ENCODE data around the gene BMI1. TPM values are rescaled to one million over a fixed set of nuclear protein-coding genes. Genes with fewer than 3 reads are reported as not detected.

BMI1 gene
- total RNA-seq, 2 experiments from 2014 or later = 26.2 to 26.4 TPM

DNA sequence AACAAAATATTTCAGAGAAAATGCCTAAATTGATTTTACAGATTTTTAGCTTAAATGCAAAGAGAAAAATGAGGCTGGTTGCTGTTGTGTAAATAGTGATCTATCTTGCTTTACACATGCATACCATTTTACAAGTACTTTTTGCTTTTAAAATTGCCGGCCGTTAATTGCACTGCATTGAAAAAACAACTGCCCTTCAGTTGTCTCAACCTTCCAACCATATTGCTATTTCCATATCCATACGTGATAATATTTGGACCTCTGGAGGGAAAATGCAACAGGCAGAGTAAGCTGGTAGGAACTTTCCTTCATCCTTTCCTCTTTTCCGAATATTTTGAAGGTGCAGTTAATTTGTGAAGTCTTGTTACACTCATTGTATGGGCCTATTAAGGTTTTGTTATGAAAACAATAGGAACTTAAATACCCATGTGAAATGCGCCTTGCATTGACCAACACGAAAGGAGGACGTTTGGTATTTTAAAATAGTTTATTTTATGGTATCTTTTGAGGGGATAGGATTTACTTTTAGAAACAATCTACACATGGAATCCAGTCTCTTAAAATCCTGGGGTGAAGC lies 11.3 kb downstream of the BMI1 start:
- H3K27me3 Mint-ChIP-seq (ENCODE audit: low read depth) = peaks cover 23% of the 10 kb centered on the region
- peak overlapping the region; percentile 78 for H3K27ac Mint-ChIP-seq
- H3K36me3 Mint-ChIP-seq (ENCODE audit: low read depth) = peaks cover 30% of the 10 kb centered on the region
- DNase-seq = no peak
- H3K9me3 Mint-ChIP-seq (ENCODE audit: insufficient read depth) = no peaks in the 10 kb centered on the region
- H3K4me1 Mint-ChIP-seq (ENCODE audit: low read depth) = peaks cover 32% of the 10 kb centered on the region
- CTCF ChIA-PET = interaction anchor here (1.1 to 2.1 kb wide), 4 partner anchors 8 to 242 kb away, joined by 3 to 7 read pairs (median 4); partner anchors contain the start of gene COMMD3
- no peak overlapping the region for H3K4me3 Mint-ChIP-seq
- ATAC-seq = no peak
- POLR2A ChIA-PET = interaction anchor here (0.8 kb wide), 1 partner anchor 105 kb away, joined by 3 read pairs; no protein-coding TSS in a partner anchor

- CTCF ChIA-PET = no interaction called here
Observed at GRCh38 chr10:22333167-22333974, 12.5 kb downstream of the BMI1 start.

DNA sequence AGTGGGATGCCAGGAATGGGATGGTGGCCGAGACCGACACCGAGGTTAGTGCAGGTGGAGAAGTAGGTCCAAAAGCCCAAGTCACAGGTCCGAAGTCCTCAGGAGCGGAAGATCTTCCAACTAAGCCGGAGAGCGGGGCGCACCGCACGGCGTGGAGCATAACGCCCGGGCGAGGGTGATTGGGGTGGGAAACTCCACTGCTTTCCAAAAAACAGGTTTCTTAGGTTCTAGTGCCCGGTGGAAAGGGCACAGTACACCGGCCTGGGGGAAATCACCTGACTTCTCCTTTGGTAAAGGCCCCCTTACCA lies 13.0 kb downstream of the BMI1 start:
- Mint-ChIP-seq H3K27ac (peak overlapping the region; percentile 78), H3K9me3 (ENCODE audit: insufficient read depth) (no peaks in the 10 kb centered on the region), H3K4me3 (peak overlapping the region; percentile 72), H3K27me3 (ENCODE audit: low read depth) (peaks cover 38% of the 10 kb centered on the region), H3K4me1 (ENCODE audit: low read depth) (peaks cover 45% of the 10 kb centered on the region), H3K36me3 (ENCODE audit: low read depth) (peaks cover 28% of the 10 kb centered on the region)
- ChIA-PET POLR2A (no interaction called here), CTCF (no interaction called here)
- no peak for DNase-seq
- ATAC-seq = no peak

More at GRCh38 chr10:22333167-22333974, 12.5 kb downstream of the BMI1 start:
- no peaks in the 10 kb centered on the region for H3K9me3 Mint-ChIP-seq (ENCODE audit: insufficient read depth)
- peak overlapping the region; percentile 72 for H3K4me3 Mint-ChIP-seq
- peaks cover 28% of the 10 kb centered on the region for H3K36me3 Mint-ChIP-seq (ENCODE audit: low read depth)
- H3K27me3 Mint-ChIP-seq (ENCODE audit: low read depth) = peaks cover 33% of the 10 kb centered on the region
- ATAC-seq (no peak), DNase-seq (no peak)
- H3K4me1 Mint-ChIP-seq (ENCODE audit: low read depth) = peaks cover 40% of the 10 kb centered on the region
- H3K27ac Mint-ChIP-seq = peak overlapping the region; percentile 78
- POLR2A ChIA-PET = no interaction called here

DNA sequence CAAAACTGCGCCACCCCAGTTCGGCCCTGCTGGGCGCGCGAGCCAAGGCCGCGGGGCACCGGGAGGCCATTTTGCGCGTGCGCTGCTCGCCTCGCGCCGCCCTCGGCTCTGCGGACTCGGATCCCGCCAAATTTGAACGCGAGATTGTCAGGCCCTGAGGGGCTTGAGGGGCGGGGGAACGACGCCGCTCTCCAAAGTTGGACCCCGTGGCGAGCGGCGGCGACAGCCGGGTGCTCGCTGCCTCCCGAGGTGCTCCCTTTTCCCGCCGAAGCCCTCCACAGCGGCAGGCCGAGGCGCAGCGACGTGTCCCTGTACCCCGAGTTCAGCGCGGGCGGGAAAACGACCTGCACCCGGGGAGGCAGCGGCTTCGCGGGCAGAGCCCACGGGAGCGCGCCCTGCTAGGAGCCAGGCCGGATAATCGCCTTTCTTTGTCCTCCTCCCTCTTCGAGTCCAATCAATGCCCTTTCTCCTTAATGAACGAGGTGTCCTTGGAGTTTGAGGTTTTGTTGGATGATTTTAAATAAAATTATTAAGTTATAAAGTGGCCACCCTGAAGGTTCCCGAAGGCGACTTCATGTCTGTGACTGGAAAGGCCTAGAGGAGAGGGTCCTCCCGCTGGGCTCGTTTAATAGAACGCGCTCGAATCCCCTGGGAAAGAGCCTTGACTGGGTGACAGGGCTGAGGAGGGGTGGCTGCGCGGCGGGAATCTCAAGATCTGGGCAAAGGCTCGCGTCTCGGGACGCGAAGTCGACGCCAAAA lies 13.7 kb downstream of the BMI1 start:
- H3K27ac Mint-ChIP-seq = peak overlapping the region; percentile 74
- ChIA-PET CTCF (interaction anchor here (0.9 to 1.1 kb wide), 2 partner anchors 9 to 15 kb away, joined by 3 to 4 read pairs; no protein-coding TSS in a partner anchor), POLR2A (interaction anchor here (1.1 kb wide), 1 partner anchor 15 kb away, joined by 3 read pairs; no protein-coding TSS in a partner anchor)
- peak; percentile 2 for ATAC-seq
- peaks cover 52% of the 10 kb centered on the region for H3K4me1 Mint-ChIP-seq (ENCODE audit: low read depth)
- DNase-seq = no peak
- peak overlapping the region; percentile 74 for H3K4me3 Mint-ChIP-seq
- H3K36me3 Mint-ChIP-seq (ENCODE audit: low read depth) = peaks cover 21% of the 10 kb centered on the region
- no peaks in the 10 kb centered on the region for H3K9me3 Mint-ChIP-seq (ENCODE audit: insufficient read depth)
- peaks cover 43% of the 10 kb centered on the region for H3K27me3 Mint-ChIP-seq (ENCODE audit: low read depth)

GRCh38 chr10:22335173-22335933 lies 14.5 kb downstream of the BMI1 start:
- DNase-seq (peak; percentile 76), ATAC-seq (peak; percentile 66)
- POLR2A ChIA-PET = interaction anchor here (1.1 kb wide), 1 partner anchor 15 kb away, joined by 3 read pairs; no protein-coding TSS in a partner anchor
- peak overlapping the region; percentile 74 for H3K27ac Mint-ChIP-seq
- no peaks in the 10 kb centered on the region for H3K9me3 Mint-ChIP-seq (ENCODE audit: insufficient read depth)
- CTCF ChIA-PET = interaction anchor here (0.9 to 1.1 kb wide), 2 partner anchors 9 to 16 kb away, joined by 3 to 4 read pairs; no protein-coding TSS in a partner anchor
- H3K27me3 Mint-ChIP-seq (ENCODE audit: low read depth) = peaks cover 45% of the 10 kb centered on the region
- H3K36me3 Mint-ChIP-seq (ENCODE audit: low read depth) = peaks cover 17% of the 10 kb centered on the region
- peak overlapping the region; percentile 74 for H3K4me3 Mint-ChIP-seq
- H3K4me1 Mint-ChIP-seq (ENCODE audit: low read depth) = peaks cover 58% of the 10 kb centered on the region

GRCh38 chr10:22338185-22338900 lies 17.4 kb downstream of the BMI1 start:
- ChIA-PET POLR2A (interaction anchor here (0.6 kb wide), 2 partner anchors 39 to 358 kb away, joined by 3 to 4 read pairs; no protein-coding TSS in a partner anchor), CTCF (interaction anchor here (1.0 to 1.6 kb wide), 2 partner anchors 27 to 328 kb away, joined by 3 to 4 read pairs; no protein-coding TSS in a partner anchor)
- ATAC-seq = no peak
- peaks cover 55% of the 10 kb centered on the region for H3K4me1 Mint-ChIP-seq (ENCODE audit: low read depth)
- no peak overlapping the region for H3K4me3 Mint-ChIP-seq
- no peak overlapping the region for H3K27ac Mint-ChIP-seq
- H3K27me3 Mint-ChIP-seq (ENCODE audit: low read depth) = peaks cover 60% of the 10 kb centered on the region
- H3K36me3 Mint-ChIP-seq (ENCODE audit: low read depth) = peaks cover 8% of the 10 kb centered on the region
- DNase-seq = no peak
- no peaks in the 10 kb centered on the region for H3K9me3 Mint-ChIP-seq (ENCODE audit: insufficient read depth)

- CTCF ChIA-PET = interaction anchor here (1.0 to 1.7 kb wide), 3 partner anchors 11 to 329 kb away, joined by 3 to 4 read pairs (median 4); no protein-coding TSS in a partner anchor
- peaks cover 49% of the 10 kb centered on the region for H3K4me1 Mint-ChIP-seq (ENCODE audit: low read depth)
- no peak for DNase-seq
- no peak for ATAC-seq
- H3K27ac Mint-ChIP-seq = no peak overlapping the region
- H3K36me3 Mint-ChIP-seq (ENCODE audit: low read depth) = peaks cover 2% of the 10 kb centered on the region
- no peaks in the 10 kb centered on the region for H3K9me3 Mint-ChIP-seq (ENCODE audit: insufficient read depth)
- POLR2A ChIA-PET = interaction anchor here (0.6 kb wide), 2 partner anchors 38 to 358 kb away, joined by 3 to 4 read pairs; no protein-coding TSS in a partner anchor
- no peak overlapping the region for H3K4me3 Mint-ChIP-seq
- H3K27me3 Mint-ChIP-seq (ENCODE audit: low read depth) = peaks cover 61% of the 10 kb centered on the region
Observed at GRCh38 chr10:22338931-22339330, 18.0 kb downstream of the BMI1 start.

DNA sequence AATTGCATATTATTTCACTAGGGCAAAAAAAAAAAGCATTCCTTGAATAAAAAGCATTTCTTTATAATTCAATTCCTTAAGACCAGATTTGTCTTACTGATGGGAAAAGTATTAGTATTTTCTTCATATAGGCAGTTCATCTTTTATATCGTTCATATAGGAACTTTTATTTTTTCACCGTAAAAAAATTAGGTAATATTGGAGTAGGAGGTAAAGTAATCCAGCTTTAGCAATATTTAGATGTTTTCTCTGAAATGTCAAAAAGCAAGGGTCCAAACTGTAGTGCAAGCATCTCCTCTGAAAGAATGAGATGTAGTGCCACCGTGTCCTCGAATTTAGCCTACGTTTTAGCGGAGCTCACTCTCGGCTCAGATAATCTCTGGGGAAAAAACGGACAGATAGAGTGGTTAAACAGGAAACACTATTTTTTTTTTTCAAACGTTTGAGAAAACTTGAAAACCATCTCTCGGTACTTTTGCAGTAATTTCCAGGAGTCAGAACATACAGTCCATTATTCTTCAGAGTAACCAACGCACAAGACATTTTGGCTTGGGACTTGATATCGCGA lies 18.9 kb downstream of the BMI1 start:
- Mint-ChIP-seq H3K36me3 (ENCODE audit: low read depth) (peaks cover 8% of the 10 kb centered on the region), H3K27me3 (ENCODE audit: low read depth) (peaks cover 71% of the 10 kb centered on the region), H3K4me1 (ENCODE audit: low read depth) (peaks cover 49% of the 10 kb centered on the region), H3K27ac (peak overlapping the region; percentile 91), H3K4me3 (peak overlapping the region; percentile 86), H3K9me3 (ENCODE audit: insufficient read depth) (no peaks in the 10 kb centered on the region)
- ATAC-seq (no peak), DNase-seq (no peak)
- CTCF ChIA-PET = interaction anchor here (0.6 to 1.7 kb wide), 10 partner anchors 9 to 249 kb away, joined by 3 to 7 read pairs (median 4); partner anchors contain the start of gene COMMD3
- POLR2A ChIA-PET = interaction anchor here (0.6 to 2.5 kb wide), 11 partner anchors 15 to 840 kb away, joined by 3 to 8 read pairs (median 4); partner anchors contain the start of gene DNAJC1

DNA sequence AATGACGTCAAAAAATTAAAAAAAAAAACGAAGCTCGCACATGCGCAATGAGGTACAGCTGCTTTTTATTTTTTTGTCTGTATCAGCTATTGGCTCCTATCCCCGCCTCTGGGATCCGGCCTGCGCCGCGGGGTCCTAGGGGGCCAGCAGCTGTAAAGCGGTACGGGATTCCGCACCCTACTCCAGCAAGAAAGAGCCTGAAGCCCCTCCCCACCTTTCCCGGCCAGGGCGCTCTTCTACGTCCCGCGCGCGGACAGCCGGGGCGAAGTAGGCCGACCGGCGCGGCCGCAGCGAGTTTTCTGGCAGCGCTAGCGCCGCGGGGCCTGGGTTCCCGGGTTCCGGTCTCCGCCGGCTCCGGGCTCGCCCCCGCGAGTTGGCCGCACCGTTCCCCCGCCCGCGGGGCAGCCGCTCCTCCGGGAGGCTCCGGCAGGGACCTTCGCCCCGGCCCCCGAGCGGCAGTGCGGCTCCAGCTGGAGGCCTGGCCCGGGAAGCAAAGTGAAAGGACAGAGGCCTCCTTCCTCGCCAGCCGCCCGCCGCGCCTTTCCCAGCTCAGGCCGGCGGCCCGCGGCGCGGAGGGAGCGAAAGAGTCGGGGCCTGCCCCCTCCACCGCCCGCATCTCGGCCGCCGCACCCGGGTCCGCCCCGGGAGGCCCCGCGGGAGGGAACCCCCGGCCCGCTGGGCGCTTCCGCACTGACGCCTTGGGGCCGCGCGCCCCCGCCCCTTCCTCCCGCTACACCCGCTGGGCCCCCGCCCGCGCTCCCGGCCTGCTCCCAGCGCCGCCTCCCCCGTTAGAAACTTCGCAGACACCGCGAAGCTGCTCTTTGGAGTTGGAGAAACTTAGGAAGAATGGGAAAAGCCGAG lies 19.7 kb downstream of the BMI1 start:
- CTCF ChIA-PET = interaction anchor here (0.6 to 1.7 kb wide), 10 partner anchors 9 to 649 kb away, joined by 3 to 7 read pairs (median 4); partner anchors contain the start of gene COMMD3
- H3K9me3 Mint-ChIP-seq (ENCODE audit: insufficient read depth) = no peaks in the 10 kb centered on the region
- H3K4me3 Mint-ChIP-seq = peak overlapping the region; percentile 86
- peaks cover 47% of the 10 kb centered on the region for H3K4me1 Mint-ChIP-seq (ENCODE audit: low read depth)
- H3K27me3 Mint-ChIP-seq (ENCODE audit: low read depth) = peaks cover 71% of the 10 kb centered on the region
- H3K36me3 Mint-ChIP-seq (ENCODE audit: low read depth) = peaks cover 9% of the 10 kb centered on the region
- ATAC-seq = peak; percentile 59
- H3K27ac Mint-ChIP-seq = peak overlapping the region; percentile 91
- POLR2A ChIA-PET = interaction anchor here (0.6 to 2.5 kb wide), 11 partner anchors 16 to 840 kb away, joined by 3 to 8 read pairs (median 4); partner anchors contain the start of gene DNAJC1
- DNase-seq = peak; percentile 72
